Keratinocyte (primary cell): ENCODE data around the gene S100A6. TPM values are rescaled to one million over a fixed set of nuclear protein-coding genes. Genes with fewer than 3 reads are reported as not detected.

Experiments used
- DNase-seq: peaks from one replicate; pipeline ENCODE4 v3.0.0-alpha.2; 2011; ENCODE audit warnings: low read depth, missing footprints, low spot score
- FAIRE-seq: peaks from 2 replicates; lab custom pipeline; 2011; peaks lifted over from hg19 to GRCh38; lab: Jason Lieb, UNC
- H2AFZ ChIP-seq: 2 replicates; pipeline ENCODE4 v1.6.0; 2012; ENCODE audit warnings: low read length, control low read depth, inconsistent platforms; ENCODE audit not compliant: control insufficient read depth
- H3K27ac ChIP-seq: 2 replicates; pipeline ENCODE4 v1.5.1; 2011; ENCODE audit warnings: low read length; ENCODE audit not compliant: control insufficient read depth, insufficient read depth
- H3K27me3 ChIP-seq: 3 replicates; pipeline ENCODE4 v1.6.0; 2011; ENCODE audit warnings: low read length; ENCODE audit not compliant: control insufficient read depth, insufficient read depth; ENCODE audit errors: extremely low read depth
- H3K36me3 ChIP-seq, 2 experiments: 2 replicates in 1 of 2; 3 replicates in 1 of 2; pipeline ENCODE4 v1.5.1; 2011; ENCODE audit warnings: low read length in 2 of 2, mild to moderate bottlenecking in 1 of 2; ENCODE audit not compliant: control insufficient read depth in 2 of 2, insufficient read depth in 2 of 2; ENCODE audit errors: extremely low read depth in 1 of 2
- H3K4me1 ChIP-seq: 3 replicates; pipeline ENCODE4 v1.5.1; 2011; ENCODE audit warnings: low read length; ENCODE audit not compliant: control insufficient read depth, insufficient read depth; ENCODE audit errors: extremely low read depth
- H3K4me2 ChIP-seq: 3 replicates; pipeline ENCODE4 v1.6.0; 2011; ENCODE audit warnings: low read depth, low read length; ENCODE audit not compliant: control insufficient read depth, insufficient read depth; ENCODE audit errors: extremely low read depth
- H3K4me3 ChIP-seq, 3 experiments: fragments of 200-600 bp in 1 of 3; sonication (generic) in 1 of 3; 2 replicates in 2 of 3; 3 replicates in 1 of 3; pipeline ENCODE4 v1.5.1; 2011 to 2016; ENCODE audit warnings: low read length in 3 of 3, mild to moderate bottlenecking in 3 of 3, control low read depth in 2 of 3, inconsistent platforms in 1 of 3, low read depth in 1 of 3, mixed read lengths in 1 of 3, mixed run types in 1 of 3, moderate library complexity in 1 of 3; ENCODE audit not compliant: control insufficient read depth in 2 of 3, insufficient read depth in 2 of 3; ENCODE audit errors: extremely low read depth in 1 of 3
- H3K79me2 ChIP-seq: 2 replicates; pipeline ENCODE4 v1.6.0; 2012; ENCODE audit warnings: low read length; ENCODE audit not compliant: control insufficient read depth, insufficient read depth
- H3K9ac ChIP-seq: 3 replicates; pipeline ENCODE4 v1.6.0; 2011; ENCODE audit warnings: low read length; ENCODE audit not compliant: control insufficient read depth, insufficient read depth; ENCODE audit errors: extremely low read depth
- H3K9me1 ChIP-seq: 3 replicates; pipeline ENCODE4 v1.6.0; 2011; ENCODE audit warnings: low read length; ENCODE audit not compliant: control insufficient read depth, insufficient read depth; ENCODE audit errors: extremely low read depth
- H3K9me3 ChIP-seq: 2 replicates; pipeline ENCODE4 v1.5.1; 2012; ENCODE audit warnings: low read depth, low read length; ENCODE audit not compliant: control insufficient read depth
- H4K20me1 ChIP-seq: 3 replicates; pipeline ENCODE4 v1.6.0; 2011; ENCODE audit warnings: low read length; ENCODE audit not compliant: control insufficient read depth, insufficient read depth; ENCODE audit errors: extremely low read depth
- CTCF ChIP-seq, 3 experiments: IDR thresholded peaks in 1 of 3; conservative IDR thresholded peaks in 1 of 3; optimal IDR thresholded peaks in 1 of 3; 2 replicates in 2 of 3; 3 replicates in 1 of 3; pipeline versions ENCODE3 to v1.5.1; 2011; ENCODE audit warnings: low read length in 3 of 3, mild to moderate bottlenecking in 3 of 3, moderate library complexity in 2 of 3, control low read depth in 1 of 3, inconsistent platforms in 1 of 3; ENCODE audit not compliant: insufficient read depth in 2 of 3; ENCODE audit errors: extremely low read depth in 1 of 3
- EZH2 ChIP-seq: IDR thresholded peaks from one replicate; pipeline ENCODE4 v1.6.1; 2012; ENCODE audit warnings: inconsistent platforms, mild to moderate bottlenecking, low read length, moderate library complexity
- dilution Hi-C: fragments of 300-500 bp; cut with MboI; formaldehyde crosslinking; loops from one replicate; pipeline ENCODE4 v1.7.0; 2020; ENCODE audit warnings: low sequenced_read_pairs; ENCODE audit not compliant: extremely low pct_ligation_motif_present
- polyA plus RNA-seq, 5 experiments: library from polyadenylated mRNA; depleted of rRNA in 3 of 5; stranded (reverse) in 3 of 5; stranded (forward) in 1 of 5; unstranded in 1 of 5; fragments of >200 nt; gene quantifications; 1 replicate in 1 of 5; 2 replicates in 3 of 5; 3 replicates in 1 of 5; pipeline versions ENCODE4 v1.2.1 to v1.2.3, GENCODE V29; 2011 to 2012; ENCODE audit warnings: missing spikeins in 2 of 5, low read depth in 1 of 5, low replicate concordance in 1 of 5

The S100A6 gene
- polyA plus RNA-seq, 1 donor (not counting 4 experiments of a cell fraction or from before 2014, with no cell fraction given), result 2,598 TPM

GRCh38 chr1:153543736-153544135 is 7.9 kb upstream of the S100A6 start:
- H3K27me3 ChIP-seq, result no peaks in the 10 kb centered on the region
- H4K20me1 ChIP-seq, result no peaks in the 10 kb centered on the region
- peaks cover 54% of the 10 kb centered on the region for H3K4me1 ChIP-seq
- no peaks in the 10 kb centered on the region for H3K79me2 ChIP-seq
- no peak overlapping the region for H2AFZ ChIP-seq
- DNase-seq, result no peak
- no peak overlapping the region for H3K4me3 ChIP-seq
- H3K9ac ChIP-seq, result no peak overlapping the region
- peaks cover 1 to 6% of the 10 kb centered on the region in 2 experiments for H3K36me3 ChIP-seq
- no peaks in the 10 kb centered on the region for H3K9me3 ChIP-seq
- H3K4me2 ChIP-seq, result no peak overlapping the region
- dilution Hi-C loops, result no loop called here
- no peak for FAIRE-seq
- H3K27ac ChIP-seq, result no peak overlapping the region
- TF ChIP-seq CTCF (optimal IDR thresholded peaks at IDR 0.05 in 1 of 3, IDR thresholded peaks at IDR 0.05 in 1 of 3, conservative IDR thresholded peaks at IDR 0.05 in 1 of 3; ENCODE audit: extremely low read depth in 1 of 3, insufficient read depth in 2 of 3, low read length in 3 of 3) (no peak), EZH2 (no peak)
- no peaks in the 10 kb centered on the region for H3K9me1 ChIP-seq

DNA sequence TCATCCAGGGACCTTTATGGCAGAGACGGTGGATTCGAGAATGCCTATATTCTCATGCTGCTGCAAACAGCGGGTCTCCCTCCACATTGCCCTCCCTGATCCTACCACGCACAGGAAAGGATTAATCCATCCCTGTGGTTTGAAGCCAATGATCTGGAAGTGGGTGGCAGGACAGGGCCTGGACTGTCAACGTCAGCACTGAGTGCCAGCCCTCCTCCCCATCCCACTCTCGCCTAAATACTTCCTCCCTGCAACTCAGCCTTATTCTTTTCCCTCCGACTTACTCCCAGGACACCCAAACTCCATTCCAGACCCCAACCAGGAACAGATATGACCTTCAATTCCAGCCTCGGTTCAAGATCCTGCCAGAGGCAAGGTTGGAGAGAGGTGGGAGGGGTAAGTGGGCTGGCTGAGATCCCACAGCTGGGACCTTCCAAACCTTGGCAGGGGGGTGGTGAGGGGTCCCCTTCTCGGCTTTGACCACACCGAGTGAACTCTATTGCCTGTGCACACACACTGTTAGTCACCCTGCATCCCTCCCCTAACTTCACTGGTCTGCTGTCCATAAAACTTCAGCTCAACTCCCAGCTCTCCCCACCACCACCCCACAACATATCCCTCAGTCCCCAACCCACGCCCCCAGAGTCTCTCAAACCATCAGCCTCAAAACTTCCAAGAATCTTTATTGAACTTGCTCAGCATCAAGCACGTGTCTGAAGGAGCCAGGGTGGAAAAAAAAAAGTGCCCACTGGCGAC is 7.3 kb upstream of the S100A6 start:
- H3K9ac ChIP-seq, result no peak overlapping the region
- FAIRE-seq, result no peak

More for the DNA sequence above, 7.3 kb upstream of the S100A6 start:
- no peak for TF ChIP-seq CTCF (optimal IDR thresholded peaks at IDR 0.05 in 1 of 3, IDR thresholded peaks at IDR 0.05 in 1 of 3, conservative IDR thresholded peaks at IDR 0.05 in 1 of 3; ENCODE audit: extremely low read depth in 1 of 3, insufficient read depth in 2 of 3, low read length in 3 of 3)
- no peak for TF ChIP-seq EZH2
- no peaks in the 10 kb centered on the region for H3K9me1 ChIP-seq
- H3K27ac ChIP-seq, result no peak overlapping the region
- no peak for DNase-seq
- H3K9me3 ChIP-seq, result no peaks in the 10 kb centered on the region
- no peak overlapping the region for H3K4me2 ChIP-seq
- H4K20me1 ChIP-seq, result no peaks in the 10 kb centered on the region
- H3K27me3 ChIP-seq, result no peaks in the 10 kb centered on the region
- peaks cover 1 to 6% of the 10 kb centered on the region in 2 experiments for H3K36me3 ChIP-seq
- no peak overlapping the region for H2AFZ ChIP-seq
- H3K4me3 ChIP-seq, result no peak overlapping the region
- dilution Hi-C loops, result no loop called here
- peaks cover 58% of the 10 kb centered on the region for H3K4me1 ChIP-seq
- H3K79me2 ChIP-seq, result no peaks in the 10 kb centered on the region
